NB4 (cell line): Measurements from ENCODE around the gene ST6GALNAC3.

Source experiments
- DNase-seq: peaks from one replicate; pipeline ENCODE4 v3.0.0; 2010; ENCODE audit warnings: low read depth
- H3K4me3 ChIP-seq: one replicate; pipeline ENCODE4 v1.5.1; 2011; ENCODE audit warnings: mild to moderate bottlenecking, low read depth, low read length, moderate library complexity
- CTCF ChIP-seq: IDR thresholded peaks from one replicate; pipeline ENCODE4 v1.5.1; 2012; ENCODE audit warnings: low read depth, low read length
- MAX ChIP-seq: IDR thresholded peaks from 2 replicates; pipeline ENCODE4 v1.6.1; 2011; ENCODE audit warnings: low read depth, low read length
- MYC ChIP-seq: IDR thresholded peaks from 2 replicates; pipeline ENCODE4 v1.6.1; 2011; ENCODE audit warnings: low read depth, low read length
- POLR2A ChIP-seq: IDR thresholded peaks from 2 replicates; pipeline ENCODE4 v1.6.1; 2011; ENCODE audit warnings: mild to moderate bottlenecking; ENCODE audit not compliant: insufficient read length; ENCODE audit errors: extremely low read depth

The ST6GALNAC3 gene

GRCh38 chr1:76470166-76470565 lies 395.6 kb downstream of the ST6GALNAC3 start:
- TF ChIP-seq MYC (no peak), MAX (no peak)
- no peak overlapping the region for H3K4me3 ChIP-seq
- DNase-seq: no peak

- no peak for DNase-seq
- TF ChIP-seq POLR2A: no peak
- no peak for TF ChIP-seq MAX
- no peak for TF ChIP-seq CTCF
- no peak for TF ChIP-seq MYC
Measured at GRCh38 chr1:76471536-76471935, 397.0 kb downstream of the ST6GALNAC3 start.

GRCh38 chr1:76473591-76473990 lies 399.0 kb downstream of the ST6GALNAC3 start:
- no peak overlapping the region for H3K4me3 ChIP-seq
- no peak for TF ChIP-seq MYC
- no peak for TF ChIP-seq MAX
- TF ChIP-seq POLR2A: no peak
- no peak for TF ChIP-seq CTCF
- no peak for DNase-seq

More at GRCh38 chr1:76471536-76471935, 397.0 kb downstream of the ST6GALNAC3 start:
- H3K4me3 ChIP-seq: no peak overlapping the region

- H3K4me3 ChIP-seq: no peak overlapping the region
- no peak for DNase-seq
- no peak for TF ChIP-seq MYC
- no peak for TF ChIP-seq POLR2A
- TF ChIP-seq CTCF: no peak
- no peak for TF ChIP-seq MAX
Measured at GRCh38 chr1:76474922-76475321, 400.4 kb downstream of the ST6GALNAC3 start.

GRCh38 chr1:76477156-76477555 lies 402.6 kb downstream of the ST6GALNAC3 start:
- no peak for DNase-seq
- no peak for TF ChIP-seq MYC
- no peak for TF ChIP-seq CTCF
- TF ChIP-seq MAX: no peak
- no peak for TF ChIP-seq POLR2A
- no peak overlapping the region for H3K4me3 ChIP-seq

- H3K4me3 ChIP-seq: no peak overlapping the region
- no peak for DNase-seq
- TF ChIP-seq CTCF (no peak), MYC (no peak), POLR2A (no peak), MAX (no peak)
Measured at GRCh38 chr1:76480827-76481226, 406.3 kb downstream of the ST6GALNAC3 start.
